ENCODE results near the gene GPRIN1. TPM values are rescaled to one million over a fixed set of nuclear protein-coding genes. Genes with fewer than 3 reads are reported as not detected.
A peak's percentile ranks its signal among the peaks of the same experiment; 100 is the strongest.

Gene GPRIN1
- 1 to 10 TPM; 3.6 to 5.3 (median 4.5) TPM for total RNA-seq

DNA sequence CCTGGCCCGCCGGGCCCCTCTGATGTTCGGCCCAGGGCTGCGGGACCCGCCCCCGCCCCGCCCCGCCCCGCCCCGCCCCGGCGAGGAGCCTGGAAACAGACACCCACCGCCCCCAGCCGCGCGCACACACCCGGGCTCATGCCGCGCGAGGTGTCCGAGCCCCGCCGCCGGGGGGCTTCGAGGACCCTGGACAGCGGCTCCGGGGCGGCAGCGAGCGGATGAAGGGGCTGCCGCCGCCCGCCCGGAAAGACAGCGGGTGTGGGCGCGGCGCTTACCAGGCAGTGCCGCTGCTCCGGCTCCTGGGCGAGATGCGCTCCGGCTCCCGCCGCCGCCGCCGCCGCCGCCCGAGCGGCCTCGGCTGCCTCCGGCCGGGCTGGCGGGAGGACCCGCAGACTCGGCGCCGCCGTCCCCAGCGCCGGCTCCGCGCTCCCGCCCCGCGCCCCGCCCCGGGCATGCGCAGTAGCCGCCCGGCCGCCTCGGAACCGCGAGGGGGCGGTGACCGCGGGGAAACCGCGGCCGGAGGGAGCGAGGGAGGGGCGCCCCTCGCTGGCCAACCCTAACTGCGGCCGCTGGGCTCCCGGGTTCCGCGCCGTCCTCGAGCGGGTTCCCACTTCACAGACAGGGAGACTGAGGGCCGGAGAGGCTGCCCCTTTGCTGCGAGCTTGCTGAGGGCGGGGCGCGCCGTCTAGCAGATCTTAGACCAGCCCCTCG is at the start of gene GPRIN1:
GPRIN1 (minus strand) TSS at position 433 of the 711 bp plus-strand sequence. CDS start 10,322 bp downstream, outside the sequence.
- Mint-ChIP-seq H3K27me3 (ENCODE audit: low read depth) (peaks cover 32% of the 10 kb centered on the region), H3K9me3 (no peaks in the 10 kb centered on the region), H3K36me3 (ENCODE audit: insufficient read depth) (no peaks in the 10 kb centered on the region), H3K4me3 (peak within 1 kb of the TSS; percentile 88), H3K4me1 (ENCODE audit: low read depth) (peaks cover 12% of the 10 kb centered on the region)
- DNase-seq, result peak; percentile 38
- peak; percentile 86 to 87 for ATAC-seq

DNA sequence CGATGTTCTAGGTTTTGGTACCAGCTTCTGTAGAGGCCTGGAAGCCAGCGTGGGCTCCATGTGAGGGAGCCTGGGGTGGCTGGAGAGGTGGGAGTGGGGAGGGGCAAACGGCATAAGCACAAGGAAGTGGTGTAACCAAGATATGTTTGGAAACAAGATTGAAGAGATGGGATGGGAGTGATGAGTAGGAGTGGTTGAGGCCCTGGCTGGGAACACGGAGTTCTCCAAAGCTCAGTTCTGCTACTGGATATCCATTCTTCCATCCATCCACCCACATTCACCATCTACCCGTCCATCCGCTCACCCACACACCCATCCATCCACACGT is 49.5 kb upstream of the GPRIN1 start:
- no peak for DNase-seq
- no peak overlapping the region for H3K4me3 Mint-ChIP-seq

DNA sequence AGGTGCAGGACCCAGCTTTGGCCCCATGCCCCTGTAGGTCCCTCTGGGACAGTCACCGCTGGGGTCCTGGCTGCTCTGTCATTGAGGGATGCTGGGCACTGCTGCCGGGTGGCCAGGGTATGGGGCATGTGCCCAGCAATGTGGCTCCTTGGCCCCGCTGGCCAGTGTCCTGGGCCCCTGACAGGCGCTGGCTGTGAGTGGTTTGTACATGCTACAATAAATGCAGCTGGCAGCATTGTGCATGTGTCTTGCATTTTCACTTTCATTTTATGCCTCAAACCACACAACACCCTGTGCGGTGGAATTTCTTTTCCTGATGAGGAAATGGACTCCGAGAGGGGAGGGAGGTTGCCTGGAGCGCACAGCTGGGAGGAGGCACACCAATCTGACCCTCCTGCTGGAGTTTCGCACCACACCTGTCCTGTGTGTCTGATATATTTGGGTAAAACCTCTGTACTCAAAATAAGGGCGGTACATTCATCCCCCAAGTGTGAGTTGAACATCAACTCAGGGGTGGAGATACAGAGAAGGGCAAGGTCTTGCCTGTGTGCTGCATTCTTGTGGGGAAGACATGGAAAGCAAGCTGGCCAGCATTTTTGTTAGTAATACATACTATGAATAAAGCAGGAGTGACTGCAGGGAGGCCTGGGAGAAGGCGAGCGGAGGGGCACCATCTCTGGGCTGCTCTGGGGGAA is 49.0 kb upstream of the GPRIN1 start:
- Mint-ChIP-seq H3K4me3 (peak overlapping the region; percentile 49), H3K27me3 (ENCODE audit: low read depth) (peaks cover 3% of the 10 kb centered on the region), H3K4me1 (ENCODE audit: low read depth) (peaks cover 35% of the 10 kb centered on the region), H3K36me3 (ENCODE audit: insufficient read depth) (peaks cover 8% of the 10 kb centered on the region), H3K9me3 (no peaks in the 10 kb centered on the region)
- DNase-seq (no peak), ATAC-seq (peak; percentile 26 to 38)

More for the DNA sequence above, 49.5 kb upstream of the GPRIN1 start:
- peaks cover 8% of the 10 kb centered on the region for H3K36me3 Mint-ChIP-seq (ENCODE audit: insufficient read depth)
- H3K4me1 Mint-ChIP-seq (ENCODE audit: low read depth), result peaks cover 32% of the 10 kb centered on the region
- H3K9me3 Mint-ChIP-seq, result no peaks in the 10 kb centered on the region
- no peak for ATAC-seq
- H3K27me3 Mint-ChIP-seq (ENCODE audit: low read depth), result peaks cover 8% of the 10 kb centered on the region

DNA sequence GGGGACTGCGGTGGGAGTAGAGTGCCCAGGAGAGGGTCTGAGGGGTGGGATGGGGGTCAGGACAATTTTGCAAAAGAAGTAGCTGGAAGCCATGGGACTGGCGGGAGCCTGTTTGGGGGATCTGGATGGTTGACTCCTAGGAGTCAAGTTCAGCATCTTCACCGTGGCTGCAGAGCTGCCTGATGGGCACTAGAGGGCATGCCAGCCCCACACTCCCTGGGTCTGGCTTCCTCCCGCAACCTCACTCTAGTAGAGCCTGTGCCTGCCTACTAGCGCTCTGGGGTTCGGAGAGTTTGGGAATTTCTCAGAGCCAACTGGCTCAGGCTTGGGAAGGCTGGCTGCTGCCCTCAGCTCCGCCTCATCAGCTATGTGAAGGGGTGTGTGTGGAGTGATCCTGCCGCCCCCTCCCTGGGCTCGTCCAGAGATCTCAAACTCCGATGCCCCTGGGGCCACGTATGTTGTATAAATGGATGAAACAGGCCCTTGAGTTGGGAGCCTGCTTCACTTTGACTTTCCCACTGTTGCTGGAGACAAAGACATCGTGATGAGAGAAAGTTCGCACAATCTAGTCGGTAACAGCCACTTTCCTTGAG is 48.1 kb upstream of the GPRIN1 start:
- DNase-seq (peak; percentile 62), ATAC-seq (peak; percentile 42 to 64)
- Mint-ChIP-seq H3K4me3 (peak overlapping the region; percentile 49), H3K4me1 (ENCODE audit: low read depth) (peaks cover 44% of the 10 kb centered on the region), H3K9me3 (no peaks in the 10 kb centered on the region), H3K27me3 (ENCODE audit: low read depth) (no peaks in the 10 kb centered on the region), H3K36me3 (ENCODE audit: insufficient read depth) (peaks cover 15% of the 10 kb centered on the region)

DNA sequence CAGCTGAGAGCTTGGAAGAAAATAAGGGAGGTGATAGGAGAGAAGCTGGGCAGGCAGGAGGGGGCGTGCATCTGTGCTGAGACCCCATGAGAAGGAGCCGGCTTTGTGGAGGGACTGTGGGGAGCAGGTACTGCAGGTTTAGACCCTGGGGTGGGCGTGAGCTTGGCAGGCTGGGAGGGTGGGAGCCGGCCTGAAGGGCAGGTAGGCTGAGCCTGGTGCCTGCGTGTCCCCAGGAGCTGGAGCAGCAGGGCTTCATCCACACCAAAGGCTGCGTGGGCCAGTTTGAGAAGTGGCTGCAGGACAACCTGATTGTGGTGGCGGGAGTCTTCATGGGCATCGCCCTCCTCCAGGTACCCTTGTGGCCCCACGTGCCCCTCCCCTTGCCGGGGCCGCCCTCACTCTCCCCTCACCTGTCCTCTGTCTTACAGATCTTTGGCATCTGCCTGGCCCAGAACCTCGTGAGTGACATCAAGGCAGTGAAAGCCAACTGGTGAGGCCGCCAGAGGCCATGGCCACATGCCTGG is 46.6 kb upstream of the GPRIN1 start:
- no peak overlapping the region for H3K4me3 Mint-ChIP-seq
- peaks cover 15% of the 10 kb centered on the region for H3K36me3 Mint-ChIP-seq (ENCODE audit: insufficient read depth)
- no peaks in the 10 kb centered on the region for H3K27me3 Mint-ChIP-seq (ENCODE audit: low read depth)
- ATAC-seq (no peak), DNase-seq (no peak)
- H3K4me1 Mint-ChIP-seq (ENCODE audit: low read depth), result peaks cover 59% of the 10 kb centered on the region
- no peaks in the 10 kb centered on the region for H3K9me3 Mint-ChIP-seq

DNA sequence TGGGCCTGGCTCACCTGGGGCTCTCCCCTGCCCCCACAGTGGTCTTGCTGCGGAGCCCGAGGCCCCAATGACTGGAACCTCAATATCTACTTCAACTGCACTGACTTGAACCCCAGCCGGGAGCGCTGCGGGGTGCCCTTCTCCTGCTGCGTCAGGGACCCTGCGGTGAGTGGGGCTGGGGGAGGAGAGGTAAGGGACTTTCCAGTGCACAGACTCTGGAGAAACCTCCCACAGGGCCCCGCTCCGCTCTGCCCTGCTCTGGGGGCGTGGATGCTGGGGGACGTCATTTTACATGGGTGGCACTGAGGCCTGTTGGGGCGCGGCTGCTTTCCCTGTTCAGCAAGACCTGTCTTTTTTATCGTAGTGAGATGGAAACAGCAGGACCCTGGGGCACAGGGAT is 44.9 kb upstream of the GPRIN1 start:
- no peaks in the 10 kb centered on the region for H3K27me3 Mint-ChIP-seq (ENCODE audit: low read depth)
- no peaks in the 10 kb centered on the region for H3K9me3 Mint-ChIP-seq
- peaks cover 65% of the 10 kb centered on the region for H3K4me1 Mint-ChIP-seq (ENCODE audit: low read depth)
- DNase-seq (no peak), ATAC-seq (no peak)
- peaks cover 15% of the 10 kb centered on the region for H3K36me3 Mint-ChIP-seq (ENCODE audit: insufficient read depth)
- H3K4me3 Mint-ChIP-seq, result no peak overlapping the region

DNA sequence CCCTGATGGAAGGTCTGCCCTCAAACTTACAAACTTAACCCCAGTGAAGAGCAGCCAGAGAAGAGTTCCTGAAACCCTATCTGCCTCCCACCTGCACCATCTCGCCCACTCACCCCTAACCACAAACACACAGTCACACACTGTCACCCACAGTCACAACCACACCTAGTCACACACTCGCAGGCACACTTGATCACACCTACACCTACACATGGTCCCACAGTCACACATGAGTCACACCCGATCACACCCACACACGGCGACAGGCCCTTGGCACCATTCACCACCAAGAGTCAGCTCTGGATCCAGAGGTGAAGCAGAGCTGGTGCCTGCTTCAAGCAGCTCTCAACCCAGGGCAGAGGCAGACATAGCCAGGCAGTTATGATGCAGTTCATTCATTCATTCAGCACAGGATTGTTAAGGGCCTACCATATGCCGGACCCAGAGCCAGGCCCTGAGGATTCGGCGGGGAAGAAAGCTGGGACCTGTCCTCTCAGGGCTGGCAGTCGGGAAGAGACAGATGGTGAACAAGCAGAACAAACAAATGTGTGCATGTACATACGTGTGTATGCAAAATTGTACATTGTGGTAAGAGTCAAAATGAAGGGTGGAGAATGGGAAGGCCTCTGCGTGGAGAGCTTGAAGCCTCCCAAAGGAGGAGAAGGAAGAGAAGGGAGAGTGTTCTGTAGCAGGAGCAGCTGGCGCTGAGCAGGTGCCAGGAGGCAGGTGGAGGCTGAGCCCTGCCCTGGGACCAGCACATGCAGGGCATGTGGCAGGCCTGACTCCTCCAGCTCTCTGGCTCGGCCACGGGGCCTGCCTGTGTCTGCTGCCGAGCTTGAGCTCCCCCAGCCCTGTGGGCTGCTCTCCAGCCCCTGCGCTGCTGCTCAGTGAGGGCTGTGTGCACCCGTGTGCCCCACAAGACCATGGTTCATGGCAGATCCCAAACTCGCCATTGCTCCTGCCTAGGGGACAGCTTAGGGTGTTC is 43.7 kb upstream of the GPRIN1 start:
- Mint-ChIP-seq H3K36me3 (ENCODE audit: insufficient read depth) (peaks cover 15% of the 10 kb centered on the region), H3K4me1 (ENCODE audit: low read depth) (peaks cover 67% of the 10 kb centered on the region), H3K27me3 (ENCODE audit: low read depth) (no peaks in the 10 kb centered on the region), H3K9me3 (no peaks in the 10 kb centered on the region), H3K4me3 (peak overlapping the region; percentile 24)
- ATAC-seq (peak; percentile 83 to 84), DNase-seq (peak; percentile 85)

DNA sequence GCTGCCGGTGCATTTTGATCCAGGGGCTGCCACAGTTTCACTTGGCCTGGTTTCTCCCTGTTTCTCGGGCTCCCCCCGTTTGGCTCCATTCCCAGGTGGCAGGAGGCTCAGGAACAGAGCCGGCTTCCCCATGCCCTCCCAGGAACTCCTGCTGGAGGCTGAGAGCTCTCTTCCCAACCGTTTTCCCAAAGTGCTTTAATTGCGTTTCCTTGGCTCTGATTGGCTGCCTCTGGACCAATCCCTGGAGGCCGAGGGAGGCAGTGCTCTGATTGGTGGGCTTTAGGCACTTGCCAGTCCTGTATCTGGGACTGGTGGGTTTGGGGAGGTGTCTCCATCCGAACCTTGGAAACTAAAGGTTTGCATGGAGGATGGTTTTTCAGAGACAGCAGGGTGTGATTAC is 42.2 kb upstream of the GPRIN1 start:
- no peak for DNase-seq
- Mint-ChIP-seq H3K9me3 (no peaks in the 10 kb centered on the region), H3K4me1 (ENCODE audit: low read depth) (peaks cover 64% of the 10 kb centered on the region), H3K36me3 (ENCODE audit: insufficient read depth) (peaks cover 13% of the 10 kb centered on the region), H3K27me3 (ENCODE audit: low read depth) (no peaks in the 10 kb centered on the region), H3K4me3 (no peak overlapping the region)
- no peak for ATAC-seq

DNA sequence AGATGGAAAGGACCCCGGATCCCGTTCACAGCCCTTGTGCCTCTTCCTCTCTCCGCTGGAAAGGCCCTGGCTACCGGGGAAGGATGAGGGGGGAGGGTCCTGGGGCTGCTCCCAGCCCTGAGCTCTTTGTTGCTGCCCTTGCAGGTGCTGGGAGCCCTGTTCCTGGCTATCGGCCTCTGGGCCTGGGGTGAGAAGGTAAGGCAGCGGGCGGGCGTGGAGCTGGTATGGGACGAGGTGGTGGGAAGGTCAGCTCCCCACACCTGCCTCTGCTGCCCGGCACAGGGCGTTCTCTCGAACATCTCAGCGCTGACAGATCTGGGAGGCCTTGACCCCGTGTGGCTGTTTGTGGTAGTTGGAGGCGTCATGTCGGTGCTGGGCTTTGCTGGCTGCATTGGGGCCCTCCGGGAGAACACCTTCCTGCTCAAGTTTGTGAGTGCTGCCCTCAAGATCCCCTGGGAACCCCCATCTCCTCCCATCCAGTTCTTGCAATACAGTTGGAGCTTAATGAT is 41.6 kb upstream of the GPRIN1 start:
- no peaks in the 10 kb centered on the region for H3K27me3 Mint-ChIP-seq (ENCODE audit: low read depth)
- H3K9me3 Mint-ChIP-seq, result no peaks in the 10 kb centered on the region
- peaks cover 13% of the 10 kb centered on the region for H3K36me3 Mint-ChIP-seq (ENCODE audit: insufficient read depth)
- DNase-seq (no peak), ATAC-seq (no peak)
- H3K4me3 Mint-ChIP-seq, result no peak overlapping the region
- H3K4me1 Mint-ChIP-seq (ENCODE audit: low read depth), result peaks cover 68% of the 10 kb centered on the region

DNA sequence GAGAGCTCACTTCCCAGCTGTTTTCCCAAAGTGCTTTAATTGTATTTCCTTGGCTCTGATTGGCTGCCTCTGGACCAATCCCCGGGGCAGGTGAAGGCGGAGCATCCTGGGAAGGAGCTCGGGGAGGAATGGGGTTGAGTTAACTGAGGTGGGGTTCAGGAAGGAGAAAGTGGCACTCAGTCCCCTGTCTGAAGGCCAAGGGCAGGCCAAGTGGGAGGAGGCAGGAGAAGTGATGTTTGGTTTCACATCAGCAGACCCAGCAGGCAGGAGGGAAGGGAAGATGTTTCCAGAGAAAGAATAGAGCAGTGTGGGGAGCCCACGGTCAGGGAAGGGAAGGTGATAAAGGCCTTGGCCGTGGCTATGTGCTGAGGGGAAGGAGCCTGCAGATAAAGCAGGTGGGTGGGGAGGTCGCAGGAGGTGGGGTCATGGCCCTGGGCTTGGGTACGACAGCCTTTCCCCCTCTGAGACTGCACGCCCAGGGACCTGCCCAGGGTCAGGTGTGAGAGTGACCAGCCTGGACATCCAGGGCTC is 40.5 kb upstream of the GPRIN1 start:
- Mint-ChIP-seq H3K4me3 (no peak overlapping the region), H3K4me1 (ENCODE audit: low read depth) (peaks cover 74% of the 10 kb centered on the region), H3K36me3 (ENCODE audit: insufficient read depth) (peaks cover 10% of the 10 kb centered on the region), H3K27me3 (ENCODE audit: low read depth) (no peaks in the 10 kb centered on the region), H3K9me3 (no peaks in the 10 kb centered on the region)
- ATAC-seq (no peak), DNase-seq (no peak)

DNA sequence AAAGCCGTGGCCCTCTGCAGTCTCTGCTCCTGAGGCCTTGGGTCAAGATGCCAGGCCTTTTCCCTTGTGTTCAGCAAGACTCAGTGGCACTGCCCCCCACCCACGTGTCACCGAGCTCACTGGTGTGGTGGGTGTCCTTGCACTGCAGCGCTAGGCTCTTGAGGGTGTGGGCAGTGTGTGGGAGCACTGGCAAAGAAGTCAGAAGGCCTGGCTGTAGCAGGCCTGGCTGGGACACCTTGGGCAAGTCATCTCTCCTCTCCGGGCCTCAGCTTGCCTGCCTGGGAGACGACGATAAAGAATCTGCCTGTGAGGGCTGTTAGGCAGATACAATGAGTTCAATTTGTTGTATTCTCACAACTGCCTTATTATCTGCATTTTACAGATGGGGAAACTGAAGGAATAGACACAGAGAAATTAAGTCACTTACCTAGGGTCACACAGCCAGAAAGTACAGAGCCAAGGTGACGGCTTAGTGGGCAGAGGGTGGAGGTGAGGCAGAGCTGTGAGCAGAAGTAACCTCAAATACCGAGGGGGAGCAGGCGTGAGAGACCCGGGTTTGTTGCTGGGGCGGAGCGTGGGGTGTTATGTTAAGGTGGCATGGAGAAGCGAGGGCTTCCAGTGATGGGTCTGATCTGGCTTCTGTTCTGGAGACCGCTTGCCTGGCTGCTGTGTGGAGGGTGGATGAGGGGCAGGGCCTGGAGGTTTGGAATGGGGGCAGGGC is 38.7 kb upstream of the GPRIN1 start:
- Mint-ChIP-seq H3K4me1 (ENCODE audit: low read depth) (peaks cover 64% of the 10 kb centered on the region), H3K4me3 (peak overlapping the region; percentile 81), H3K9me3 (no peaks in the 10 kb centered on the region), H3K36me3 (ENCODE audit: insufficient read depth) (peaks cover 5% of the 10 kb centered on the region), H3K27me3 (ENCODE audit: low read depth) (no peaks in the 10 kb centered on the region)
- DNase-seq, result no peak
- no peak for ATAC-seq

DNA sequence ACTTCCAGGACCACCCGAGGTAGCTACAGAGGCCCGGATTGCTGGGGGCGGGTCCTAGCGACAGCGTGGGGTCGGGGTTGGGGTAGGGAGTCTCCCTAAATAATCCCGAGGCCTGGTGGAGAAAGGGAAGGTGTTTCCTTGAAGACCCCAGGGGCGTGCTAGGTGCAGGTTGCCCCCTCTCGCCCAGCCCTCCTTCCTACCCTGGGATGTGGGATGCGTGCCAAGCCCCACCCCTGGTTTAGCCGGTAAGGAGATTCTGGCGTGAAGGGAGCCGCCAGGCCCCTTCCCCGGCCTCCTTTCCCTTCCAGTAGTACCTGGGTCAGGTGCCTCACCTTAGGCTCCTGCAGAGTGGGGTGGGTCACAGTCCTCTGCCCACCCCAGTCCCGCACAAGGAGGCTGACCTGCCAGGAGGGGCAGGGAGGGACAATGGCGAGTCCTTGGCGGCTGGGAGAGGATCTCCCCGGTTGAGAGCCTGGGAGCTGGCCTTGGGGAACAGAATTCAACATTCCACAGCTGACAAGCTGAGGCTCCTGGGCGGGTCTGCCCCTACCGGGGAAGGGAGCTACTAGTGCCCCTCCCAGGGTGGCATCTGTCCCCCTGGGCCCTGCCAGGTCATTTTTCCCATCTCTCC is 38.0 kb upstream of the GPRIN1 start:
- no peaks in the 10 kb centered on the region for H3K36me3 Mint-ChIP-seq (ENCODE audit: insufficient read depth)
- H3K4me1 Mint-ChIP-seq (ENCODE audit: low read depth), result peaks cover 57% of the 10 kb centered on the region
- DNase-seq, result no peak
- no peak for ATAC-seq
- no peaks in the 10 kb centered on the region for H3K9me3 Mint-ChIP-seq
- H3K4me3 Mint-ChIP-seq, result peak overlapping the region; percentile 81
- H3K27me3 Mint-ChIP-seq (ENCODE audit: low read depth), result no peaks in the 10 kb centered on the region

Data from activated T-cell treated with anti-CD3 and anti-CD28 coated beads, Interleukin-2, amount 50 U/mL, for 4 hours (primary cell).